Left lung (tissue), 10 donors: ENCODE data around the gene FBXW7. TPM values are rescaled to one million over a fixed set of nuclear protein-coding genes. Genes with fewer than 3 reads are reported as not detected.
A peak's percentile ranks its signal among the peaks of the same experiment; 100 is the strongest.

Source experiments
- ATAC-seq: fragments of 200-7000 bp; cut with Tn5 transposase; one replicate; pipeline ENCODE4 v1.9.1; 2020; ENCODE audit warnings: moderate library complexity
- DNase-seq, 4 donors: peaks; one replicate each; pipeline ENCODE4 v3.0.0-alpha.2; 2013 to 2020
- H3K27ac ChIP-seq, 2 donors: fragments of 200-600 bp; sonication (generic) in 1 of 2; one replicate each; pipeline versions ENCODE4 v1.5.0 to v1.8.0; 2020 to 2021
- H3K27me3 ChIP-seq, 2 donors: fragments of 200-600 bp; sonication (generic) in 1 of 2; one replicate each; pipeline versions ENCODE4 v1.5.0 to v1.8.0; 2020 to 2021
- H3K36me3 ChIP-seq, 2 donors: fragments of 200-600 bp; sonication (generic) in 1 of 2; one replicate each; pipeline versions ENCODE4 v1.5.0 to v1.8.0; 2020 to 2021
- H3K4me1 ChIP-seq, 2 donors: fragments of 200-600 bp; one replicate each; pipeline ENCODE4 v1.8.0; 2021
- H3K4me3 ChIP-seq, 2 donors: fragments of 200-600 bp; sonication (generic) in 1 of 2; one replicate each; pipeline versions ENCODE4 v1.5.0 to v1.8.0; 2020 to 2021; ENCODE audit warnings: mild to moderate bottlenecking in 1 of 2
- H3K9me3 ChIP-seq, 2 donors: fragments of 200-600 bp; sonication (generic) in 1 of 2; one replicate each; pipeline versions ENCODE4 v1.5.0 to v1.8.0; 2020 to 2021
- CTCF ChIP-seq, 2 donors: fragments of 200-600 bp; sonication (generic) in 1 of 2; IDR thresholded peaks; one replicate each; pipeline versions ENCODE4 v1.5.0 to v1.8.0; 2021; ENCODE audit warnings: antibody characterized with exemption in 2 of 2
- intact Hi-C, 2 donors: fragments of 100-400 bp; cut with DNase I; formaldehyde crosslinking; loops; one replicate each; pipeline versions ENCODE4 v1.11.2 to v1.14.2; 2022
- polyA plus RNA-seq, 6 donors: library from polyadenylated mRNA; unstranded; fragments of 120-200 nt; gene quantifications; one replicate each; pipeline ENCODE4 v1.2.1, GENCODE V29; 2013; ENCODE audit not compliant: insufficient read length in 6 of 6
- total RNA-seq, 2 donors: library from RNA; stranded (reverse); fragmentation: NEBNext Ultra II Directional; extraction: Animal tissue kit (Norgen Biotek cat#: 25700); gene quantifications; one replicate each; pipeline ENCODE4 v1.2.1, GENCODE V29; 2021
- donor health status: DM: no; HTN: yes; CAD: no.
- donor health status: DM: no; HTN: no; CAD: no.

FBXW7 gene
- total and polyA plus RNA-seq, 8 donors, result 29.0 to 39.7 (median 34.7) TPM

DNA sequence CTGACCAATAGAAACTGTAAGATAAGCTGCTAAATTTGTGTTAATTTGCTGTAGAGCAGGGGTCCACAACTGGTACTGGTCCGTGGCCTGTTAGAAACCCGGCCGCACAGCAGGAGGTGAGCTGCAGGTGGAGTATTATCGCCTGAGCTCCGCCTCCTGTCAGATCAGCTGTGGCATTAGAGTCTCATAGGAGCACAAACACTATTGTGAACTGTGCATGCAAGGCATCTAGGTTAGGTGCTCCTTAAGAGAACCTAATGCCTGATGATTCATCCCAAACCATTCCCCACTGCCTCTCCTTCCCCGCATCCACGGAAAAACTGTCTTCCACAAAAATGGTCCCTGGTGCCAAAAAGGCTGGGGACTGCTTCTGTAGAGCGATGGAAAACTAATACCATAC, 19.7 kb downstream of the FBXW7 start:
- peaks cover 0 to 4% of the 10 kb centered on the region in 2 donors for H3K4me1 ChIP-seq
- DNase-seq, result peak in 1 of 4 donors; percentile 26

GRCh38 chr4:152515678-152516077, 20.2 kb downstream of the FBXW7 start:
- Histone ChIP-seq H3K36me3 (no peaks in the 10 kb centered on the region), H3K27me3 (no peaks in the 10 kb centered on the region), H3K9me3 (no peaks in the 10 kb centered on the region), H3K4me3 (no peak overlapping the region), H3K27ac (no peak overlapping the region), H3K4me1 (peaks cover 0 to 4% of the 10 kb centered on the region in 2 donors)
- DNase-seq, result no peak
- no peak for ATAC-seq
- intact Hi-C loops, result no loop called here
- no peak for TF ChIP-seq CTCF (IDR thresholded peaks at IDR 0.05)

More for the DNA sequence above, 19.7 kb downstream of the FBXW7 start:
- intact Hi-C loops, result no loop called here
- no peak overlapping the region for H3K27ac ChIP-seq
- no peak for ATAC-seq
- no peaks in the 10 kb centered on the region for H3K9me3 ChIP-seq
- H3K36me3 ChIP-seq, result no peaks in the 10 kb centered on the region
- TF ChIP-seq CTCF (IDR thresholded peaks at IDR 0.05), result no peak
- H3K27me3 ChIP-seq, result no peaks in the 10 kb centered on the region
- H3K4me3 ChIP-seq, result no peak overlapping the region

DNA sequence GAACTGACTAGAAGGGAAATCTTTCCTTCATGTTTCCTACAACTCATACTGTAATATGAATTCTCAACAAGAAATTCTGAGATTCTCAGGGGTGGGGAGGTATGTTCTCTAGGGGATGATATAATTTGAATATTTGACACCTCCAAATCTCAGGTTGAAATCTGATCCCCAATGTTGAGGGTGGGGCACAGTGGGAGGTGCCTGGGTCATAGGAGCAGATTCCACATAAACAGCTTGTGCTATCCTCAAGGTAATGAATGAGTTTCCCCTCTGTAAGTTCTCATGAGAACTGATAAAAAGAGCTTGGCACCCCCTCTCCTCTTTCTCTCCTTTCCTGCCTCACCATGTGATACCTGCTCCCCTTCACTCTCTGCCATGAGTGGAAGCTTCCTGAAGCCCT, 21.5 kb downstream of the FBXW7 start:
- no peak for TF ChIP-seq CTCF (IDR thresholded peaks at IDR 0.05)
- ATAC-seq, result no peak
- Histone ChIP-seq H3K4me3 (no peak overlapping the region), H3K4me1 (peaks cover 0 to 9% of the 10 kb centered on the region in 2 donors), H3K27ac (no peak overlapping the region), H3K9me3 (no peaks in the 10 kb centered on the region), H3K36me3 (no peaks in the 10 kb centered on the region), H3K27me3 (no peaks in the 10 kb centered on the region)
- no peak for DNase-seq
- intact Hi-C loops, result no loop called here

DNA sequence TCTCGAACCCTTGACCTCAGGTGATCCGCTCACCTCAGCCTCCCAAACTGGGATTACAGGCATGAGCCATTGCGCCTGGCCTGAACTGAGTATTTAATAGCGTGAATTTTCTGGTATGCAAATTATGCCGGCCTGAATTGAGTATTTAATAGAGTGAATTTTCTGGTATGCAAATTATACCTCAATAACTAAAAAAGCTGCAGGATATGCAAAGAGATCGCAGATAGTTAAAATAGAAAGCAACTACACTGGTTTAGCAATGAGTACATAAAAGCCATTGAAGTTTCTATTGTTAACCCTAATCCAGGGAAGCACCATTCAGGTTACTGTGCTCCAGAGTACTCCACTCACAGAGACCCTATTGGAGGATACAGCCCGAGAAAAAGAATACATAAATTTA, 22.8 kb downstream of the FBXW7 start:
- H3K4me1 ChIP-seq, result peaks cover 0 to 10% of the 10 kb centered on the region in 2 donors
- H3K9me3 ChIP-seq, result no peaks in the 10 kb centered on the region
- no peaks in the 10 kb centered on the region for H3K36me3 ChIP-seq
- intact Hi-C loops, result no loop called here
- no peak overlapping the region for H3K4me3 ChIP-seq
- H3K27ac ChIP-seq, result peak overlapping the region in 1 of 2 donors; percentile 8
- no peak for TF ChIP-seq CTCF (IDR thresholded peaks at IDR 0.05)
- no peak for ATAC-seq
- DNase-seq, result no peak
- no peaks in the 10 kb centered on the region for H3K27me3 ChIP-seq

GRCh38 chr4:152512483-152512882, 23.4 kb downstream of the FBXW7 start:
- H3K27me3 ChIP-seq, result no peaks in the 10 kb centered on the region
- peaks cover 0 to 10% of the 10 kb centered on the region in 2 donors for H3K4me1 ChIP-seq
- H3K36me3 ChIP-seq, result peaks cover 0 to 4% of the 10 kb centered on the region in 2 donors
- DNase-seq (no peak), ATAC-seq (no peak)
- H3K9me3 ChIP-seq, result no peaks in the 10 kb centered on the region
- H3K4me3 ChIP-seq, result no peak overlapping the region
- no peak for TF ChIP-seq CTCF (IDR thresholded peaks at IDR 0.05)
- H3K27ac ChIP-seq, result no peak overlapping the region
- intact Hi-C loops, result no loop called here
